ENCODE results near the gene SUGP2.

The SUGP2 gene

DNA sequence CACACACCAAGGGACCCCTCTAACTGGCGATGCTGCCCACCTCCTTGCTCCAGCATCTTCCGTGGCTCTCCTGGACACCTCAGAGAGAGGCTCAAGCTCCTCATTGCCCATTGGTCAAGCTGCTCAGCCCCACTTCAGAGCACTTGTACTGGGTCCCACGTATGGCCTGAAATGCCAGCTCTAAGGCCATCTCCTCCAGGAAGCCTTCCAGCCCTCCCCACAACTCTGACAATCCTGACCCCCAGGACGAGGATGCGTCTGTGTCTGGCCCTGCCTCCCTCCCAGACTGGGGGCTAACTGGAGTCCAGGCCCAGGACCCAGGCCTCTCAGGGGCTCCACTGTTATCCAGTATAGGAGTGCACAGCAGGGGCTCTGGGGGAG lies 84.4 kb downstream of the SUGP2 start:
- intact Hi-C loops (cut with DNase I; ENCODE audit: low total_unique reads): loop anchor here (10.0 kb wide), 1 partner anchor 1716 kb away; the partner anchor contains the start of gene ZNF626

DNA sequence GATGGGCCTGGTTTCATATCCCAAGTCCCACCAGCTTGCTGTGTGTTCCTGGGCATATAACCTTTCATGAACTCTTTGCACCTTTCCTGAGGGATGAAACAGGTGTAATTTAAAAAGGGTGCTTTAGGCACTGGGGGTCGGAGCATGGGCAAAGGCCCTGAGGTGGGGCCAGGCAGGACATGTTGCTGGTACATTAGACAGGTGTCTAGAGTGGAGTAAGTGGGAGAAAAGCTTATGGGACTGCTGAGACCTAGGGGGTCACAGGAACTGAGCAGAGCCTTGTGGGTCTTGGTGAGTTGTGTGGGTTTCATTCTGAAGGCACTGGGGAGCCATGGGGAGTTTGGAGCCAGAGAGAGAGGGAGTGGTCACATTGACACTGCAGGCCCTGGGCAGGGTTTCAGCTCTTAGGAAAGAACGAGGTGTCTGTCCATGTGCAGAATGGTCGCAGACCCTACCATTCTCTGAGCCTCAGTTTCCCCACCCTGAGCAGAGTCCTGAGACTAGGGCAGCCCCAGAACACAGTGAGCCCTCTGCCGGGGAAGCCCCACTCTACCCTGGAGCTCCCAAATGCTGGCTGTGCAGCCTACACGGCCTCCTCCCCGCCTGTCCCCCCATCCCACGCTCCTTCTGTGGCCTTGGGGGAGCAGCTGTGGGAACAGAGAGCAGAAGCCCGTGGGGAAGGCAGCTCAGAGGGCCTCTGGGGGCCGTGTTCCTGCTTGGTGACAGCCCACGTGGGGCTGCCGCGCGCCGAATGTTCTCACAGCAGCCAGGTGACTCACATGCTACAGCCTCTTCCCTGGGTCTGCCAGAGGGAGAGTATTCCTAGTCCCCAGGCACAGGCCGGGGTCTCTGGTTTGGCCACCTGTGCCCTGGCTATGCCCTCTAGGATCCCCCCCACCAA lies 85.0 kb downstream of the SUGP2 start:
- Histone ChIP-seq H3K4me1 (no peaks in the 10 kb centered on the region), H3K36me3 (no peaks in the 10 kb centered on the region), H3K9me3 (no peaks in the 10 kb centered on the region), H3K27me3 (peaks cover 0 to 7% of the 10 kb centered on the region in 2 donors), H3K4me3 (no peak overlapping the region), H3K27ac (no peak overlapping the region)
- DNase-seq: no peak
- intact Hi-C loops (cut with DNase I; ENCODE audit: low total_unique reads): loop anchor here (10.0 kb wide), 1 partner anchor 1716 kb away; the partner anchor contains the start of gene ZNF626
- TF ChIP-seq, protein P1, sequence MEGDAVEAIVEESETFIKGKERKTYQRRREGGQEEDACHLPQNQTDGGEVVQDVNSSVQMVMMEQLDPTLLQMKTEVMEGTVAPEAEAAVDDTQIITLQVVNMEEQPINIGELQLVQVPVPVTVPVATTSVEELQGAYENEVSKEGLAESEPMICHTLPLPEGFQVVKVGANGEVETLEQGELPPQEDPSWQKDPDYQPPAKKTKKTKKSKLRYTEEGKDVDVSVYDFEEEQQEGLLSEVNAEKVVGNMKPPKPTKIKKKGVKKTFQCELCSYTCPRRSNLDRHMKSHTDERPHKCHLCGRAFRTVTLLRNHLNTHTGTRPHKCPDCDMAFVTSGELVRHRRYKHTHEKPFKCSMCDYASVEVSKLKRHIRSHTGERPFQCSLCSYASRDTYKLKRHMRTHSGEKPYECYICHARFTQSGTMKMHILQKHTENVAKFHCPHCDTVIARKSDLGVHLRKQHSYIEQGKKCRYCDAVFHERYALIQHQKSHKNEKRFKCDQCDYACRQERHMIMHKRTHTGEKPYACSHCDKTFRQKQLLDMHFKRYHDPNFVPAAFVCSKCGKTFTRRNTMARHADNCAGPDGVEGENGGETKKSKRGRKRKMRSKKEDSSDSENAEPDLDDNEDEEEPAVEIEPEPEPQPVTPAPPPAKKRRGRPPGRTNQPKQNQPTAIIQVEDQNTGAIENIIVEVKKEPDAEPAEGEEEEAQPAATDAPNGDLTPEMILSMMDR (IDR thresholded peaks at IDR 0.05): no peak

More for the DNA sequence above, 84.4 kb downstream of the SUGP2 start:
- peaks cover 0 to 11% of the 10 kb centered on the region in 2 donors for H3K27me3 ChIP-seq
- no peaks in the 10 kb centered on the region for H3K9me3 ChIP-seq
- no peaks in the 10 kb centered on the region for H3K4me1 ChIP-seq
- no peak overlapping the region for H3K4me3 ChIP-seq
- TF ChIP-seq, protein P1 (IDR thresholded peaks at IDR 0.05): no peak
- H3K36me3 ChIP-seq: no peaks in the 10 kb centered on the region
- H3K27ac ChIP-seq: no peak overlapping the region
- DNase-seq: no peak

DNA sequence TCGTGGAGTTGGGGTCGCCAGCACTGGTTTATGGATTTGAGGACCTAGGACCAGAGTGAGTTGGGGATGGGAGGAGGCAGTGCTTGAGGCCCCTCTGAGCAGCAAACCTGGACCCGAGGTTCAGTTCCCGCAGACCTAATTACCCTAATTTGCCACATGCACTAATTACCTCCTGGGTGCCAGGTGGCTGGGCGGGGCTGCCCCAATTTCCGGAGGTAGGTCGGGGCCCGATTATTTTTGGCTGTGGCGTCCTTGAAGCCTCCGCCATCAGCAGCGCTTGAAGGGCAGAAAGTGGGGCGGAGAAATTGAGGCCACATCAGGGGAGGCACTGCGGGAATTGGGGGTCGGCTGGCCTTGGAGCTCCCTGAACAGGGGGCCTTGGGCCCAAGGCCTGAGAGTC lies 86.4 kb downstream of the SUGP2 start:
- Histone ChIP-seq H3K27me3 (peaks cover 0 to 7% of the 10 kb centered on the region in 2 donors), H3K36me3 (no peaks in the 10 kb centered on the region), H3K9me3 (no peaks in the 10 kb centered on the region), H3K27ac (no peak overlapping the region), H3K4me1 (no peaks in the 10 kb centered on the region), H3K4me3 (no peak overlapping the region)
- intact Hi-C loops (cut with DNase I; ENCODE audit: low total_unique reads): loop anchor here (10.0 kb wide), 1 partner anchor 1718 kb away; the partner anchor contains the start of gene ZNF626
- no peak for DNase-seq
- TF ChIP-seq, protein P1 (IDR thresholded peaks at IDR 0.05): no peak

DNA sequence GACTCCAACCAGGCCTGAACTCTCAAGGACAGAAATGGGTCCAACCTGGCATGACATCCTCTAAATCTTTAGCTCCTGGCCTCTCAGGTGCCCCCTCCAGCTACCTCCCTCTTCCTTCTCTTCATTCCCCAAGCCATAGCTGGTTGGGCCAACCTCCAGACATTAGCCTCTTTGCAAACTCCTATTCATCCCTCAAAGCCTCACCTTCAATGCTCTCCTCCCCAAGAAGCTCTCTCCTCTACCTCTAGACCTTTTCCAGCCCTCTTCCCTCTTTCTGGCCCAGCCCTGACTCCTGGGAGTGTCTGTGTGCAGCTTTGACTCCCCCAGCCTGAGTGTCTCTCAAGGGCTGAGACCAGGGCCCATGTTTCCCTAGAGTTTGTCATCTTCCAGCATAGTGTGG lies 87.0 kb downstream of the SUGP2 start:
- no peaks in the 10 kb centered on the region for H3K9me3 ChIP-seq
- H3K4me1 ChIP-seq: peaks cover 0 to 5% (median 1%) of the 10 kb centered on the region in 4 donors
- intact Hi-C loops (cut with DNase I; ENCODE audit: low total_unique reads): loop anchor here (10.0 kb wide), 1 partner anchor 1718 kb away; the partner anchor contains the start of gene ZNF626
- DNase-seq: no peak
- peaks cover 0 to 7% of the 10 kb centered on the region in 2 donors for H3K27me3 ChIP-seq
- no peak overlapping the region for H3K27ac ChIP-seq
- TF ChIP-seq, protein P1 (IDR thresholded peaks at IDR 0.05): no peak
- H3K36me3 ChIP-seq: no peaks in the 10 kb centered on the region
- H3K4me3 ChIP-seq: no peak overlapping the region

DNA sequence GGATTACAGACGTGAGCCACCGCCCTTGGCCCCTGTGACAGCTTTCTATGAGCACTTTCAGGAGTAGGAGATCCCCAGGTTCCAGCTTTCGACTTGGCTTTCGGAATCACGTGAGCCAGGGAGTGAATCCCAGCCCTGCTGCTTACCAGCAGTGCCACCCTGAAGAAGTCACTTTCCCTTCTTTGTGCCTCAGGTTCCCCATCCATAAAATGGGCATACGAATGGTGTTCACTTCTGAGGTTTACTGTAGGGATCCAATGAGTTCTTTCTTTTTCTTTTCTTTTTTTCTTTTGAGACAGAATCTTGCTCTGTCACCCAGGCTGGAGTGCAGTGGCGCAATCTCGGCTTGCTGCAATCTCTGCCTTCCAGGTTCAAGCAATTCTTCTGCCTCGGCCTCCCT lies 88.0 kb downstream of the SUGP2 start:
- Histone ChIP-seq H3K4me3 (no peak overlapping the region), H3K36me3 (no peaks in the 10 kb centered on the region), H3K27me3 (peaks cover 0 to 7% of the 10 kb centered on the region in 2 donors), H3K9me3 (no peaks in the 10 kb centered on the region), H3K4me1 (peaks cover 0 to 9% (median 4%) of the 10 kb centered on the region in 4 donors), H3K27ac (no peak overlapping the region)
- TF ChIP-seq, protein P1 (IDR thresholded peaks at IDR 0.05): no peak
- no peak for DNase-seq
- intact Hi-C loops (cut with DNase I; ENCODE audit: low total_unique reads): loop anchor here (10.0 kb wide), 1 partner anchor 1720 kb away; the partner anchor contains the start of gene ZNF626

Measured in tibial artery (tissue), 4 donors.